HL-60 (cell line): ENCODE measurements around the gene CCDC88C.

ENCODE experiments used
- CTCF ChIP-seq: IDR thresholded peaks from one replicate; pipeline ENCODE4 v1.5.1; 2011; ENCODE audit warnings: low read length, control low read depth, inconsistent platforms; ENCODE audit not compliant: insufficient read depth
- GABPA ChIP-seq: IDR thresholded peaks from 2 replicates; pipeline ENCODE4 v1.6.1; 2012; ENCODE audit warnings: low read depth
- POLR2AphosphoS5 ChIP-seq: IDR thresholded peaks from 2 replicates; pipeline ENCODE4 v1.6.1; 2012; ENCODE audit warnings: low read depth
- REST ChIP-seq: IDR thresholded peaks from 2 replicates; pipeline ENCODE4 v1.6.1; 2012; ENCODE audit warnings: low read depth; ENCODE audit not compliant: insufficient replicate concordance
- SPI1 ChIP-seq: IDR thresholded peaks from 2 replicates; pipeline ENCODE4 v1.6.1; 2012; ENCODE audit warnings: low read depth, mild to moderate bottlenecking, borderline replicate concordance

- TF ChIP-seq CTCF, result no peak
- no peak for TF ChIP-seq POLR2AphosphoS5
- TF ChIP-seq REST, result no peak
- no peak for TF ChIP-seq GABPA
- no peak for TF ChIP-seq SPI1
Observed at GRCh38 chr14:91245029-91245428, 172.6 kb downstream of the CCDC88C start.
